GM19452 (cell line): Measurements from ENCODE around the gene HCN3.
A peak's percentile ranks its signal among the peaks of the same experiment; 100 is the strongest.
"Not testable (repeated sequence)": the region's sequence is repeated elsewhere in the genome, so short reads cannot be mapped to it uniquely, and the experiment has no call there.

Experiments used
- ATAC-seq: cut with Tn5 transposase; IDR thresholded peaks from one replicate; pipeline ENCODE4 v1.9.1; 2021; ENCODE audit not compliant: unreplicated experiment

Gene HCN3

DNA sequence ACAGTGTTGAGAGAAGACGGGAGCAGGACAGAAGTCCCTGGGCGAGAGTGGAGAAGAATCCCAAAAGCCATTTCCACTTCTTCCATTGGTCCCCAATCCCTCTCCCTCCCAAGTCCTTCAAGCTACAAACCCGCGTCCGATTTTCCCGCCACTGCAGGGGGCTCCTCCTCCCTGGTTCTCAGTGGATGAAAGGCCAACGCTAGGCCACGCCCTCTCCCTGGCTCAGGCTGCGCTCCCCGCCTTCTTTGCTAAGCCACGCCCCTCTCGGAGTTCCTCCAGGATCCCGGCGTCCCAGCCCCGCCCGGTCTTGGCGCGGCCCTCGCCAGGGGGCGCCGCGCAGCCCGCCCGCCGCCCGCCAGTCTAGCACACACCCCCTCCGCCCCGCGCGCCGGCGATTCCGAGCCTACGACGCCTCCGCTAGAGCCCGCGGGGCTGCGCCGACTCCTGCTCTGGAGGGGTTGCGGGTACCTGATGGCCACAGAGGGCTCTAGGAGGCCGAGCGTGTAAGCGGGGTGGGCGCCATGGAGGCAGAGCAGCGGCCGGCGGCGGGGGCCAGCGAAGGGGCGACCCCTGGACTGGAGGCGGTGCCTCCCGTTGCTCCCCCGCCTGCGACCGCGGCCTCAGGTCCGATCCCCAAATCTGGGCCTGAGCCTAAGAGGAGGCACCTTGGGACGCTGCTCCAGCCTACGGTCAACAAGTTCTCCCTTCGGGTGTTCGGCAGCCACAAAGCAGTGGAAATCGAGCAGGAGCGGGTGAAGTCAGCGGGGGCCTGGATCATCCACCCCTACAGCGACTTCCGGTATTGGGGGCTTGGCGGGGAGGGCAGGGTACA lies at the start of gene HCN3:
HCN3 (plus strand) TSS at position 394 of the 832 bp plus-strand sequence; CDS start at position 522, 128 bp downstream.
- peak; percentile 46 for ATAC-seq

DNA sequence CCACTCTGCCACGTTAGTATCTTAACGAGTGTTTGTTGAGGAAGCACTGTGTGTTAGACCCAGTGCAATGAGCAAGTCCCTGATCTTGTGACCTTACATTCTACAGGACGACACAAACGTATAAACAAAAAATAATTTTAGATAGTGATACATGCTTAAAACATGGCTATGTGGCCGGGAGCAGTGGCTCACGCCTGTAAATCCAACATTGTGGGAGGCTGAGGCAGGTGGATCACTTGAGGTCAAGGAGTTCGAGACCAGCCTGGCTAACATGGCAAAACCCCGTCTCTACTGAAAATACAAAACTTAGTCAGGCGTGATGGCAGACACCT lies 49.2 kb upstream of the HCN3 start:
- no peak for ATAC-seq

- ATAC-seq = not testable (repeated sequence)
Measured at GRCh38 chr1:155231302-155231701, 46.0 kb upstream of the HCN3 start.

- not testable (repeated sequence) for ATAC-seq
Measured at GRCh38 chr1:155232001-155232978, 45.0 kb upstream of the HCN3 start.

GRCh38 chr1:155233502-155233901 lies 43.8 kb upstream of the HCN3 start:
- not testable (repeated sequence) for ATAC-seq

- ATAC-seq = not testable (repeated sequence)
Measured at GRCh38 chr1:155235375-155235774, 41.9 kb upstream of the HCN3 start.

DNA sequence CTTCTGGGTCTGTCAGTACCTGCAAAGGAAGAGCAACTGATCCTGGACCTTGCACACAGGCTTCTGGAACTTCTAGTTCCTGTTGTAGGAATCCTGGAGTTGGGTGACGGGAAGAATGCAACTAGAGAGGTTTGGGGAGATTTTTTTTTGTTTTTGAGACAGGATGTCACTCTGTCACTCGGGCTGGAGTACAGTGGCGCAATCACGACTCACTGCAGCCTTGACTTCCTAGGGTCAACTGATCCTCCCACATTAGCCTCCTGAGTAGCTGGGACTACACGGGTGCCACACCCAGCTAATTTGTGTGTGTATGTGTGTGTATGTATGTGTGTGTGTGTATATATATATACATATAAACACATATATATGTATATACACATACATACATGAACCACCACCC lies 40.8 kb upstream of the HCN3 start:
- ATAC-seq = no peak

GRCh38 chr1:155241069-155241679 lies 36.1 kb upstream of the HCN3 start:
- no peak for ATAC-seq

DNA sequence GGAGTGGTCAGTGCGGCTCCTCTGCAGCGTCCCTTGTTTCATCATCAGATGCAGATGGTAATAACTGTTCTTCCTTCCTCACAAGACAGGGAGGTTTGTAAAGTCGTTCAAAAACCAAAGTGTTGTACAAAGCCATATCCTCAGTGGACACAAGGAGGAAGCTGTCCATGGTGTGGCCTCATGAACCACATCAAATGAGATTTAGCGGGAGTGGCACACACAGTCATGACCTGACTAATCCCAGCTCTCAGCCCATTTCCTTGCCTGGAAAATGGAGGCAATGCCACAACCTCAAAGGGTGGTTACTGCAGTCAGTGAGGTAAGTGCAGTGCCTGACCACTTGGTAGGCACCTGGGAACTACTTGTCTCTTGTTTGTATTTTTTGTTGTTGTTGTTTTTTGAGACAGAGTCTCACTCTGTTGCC lies 35.4 kb upstream of the HCN3 start:
- ATAC-seq = no peak

GRCh38 chr1:155242805-155243358 lies 34.4 kb upstream of the HCN3 start:
- no peak for ATAC-seq

DNA sequence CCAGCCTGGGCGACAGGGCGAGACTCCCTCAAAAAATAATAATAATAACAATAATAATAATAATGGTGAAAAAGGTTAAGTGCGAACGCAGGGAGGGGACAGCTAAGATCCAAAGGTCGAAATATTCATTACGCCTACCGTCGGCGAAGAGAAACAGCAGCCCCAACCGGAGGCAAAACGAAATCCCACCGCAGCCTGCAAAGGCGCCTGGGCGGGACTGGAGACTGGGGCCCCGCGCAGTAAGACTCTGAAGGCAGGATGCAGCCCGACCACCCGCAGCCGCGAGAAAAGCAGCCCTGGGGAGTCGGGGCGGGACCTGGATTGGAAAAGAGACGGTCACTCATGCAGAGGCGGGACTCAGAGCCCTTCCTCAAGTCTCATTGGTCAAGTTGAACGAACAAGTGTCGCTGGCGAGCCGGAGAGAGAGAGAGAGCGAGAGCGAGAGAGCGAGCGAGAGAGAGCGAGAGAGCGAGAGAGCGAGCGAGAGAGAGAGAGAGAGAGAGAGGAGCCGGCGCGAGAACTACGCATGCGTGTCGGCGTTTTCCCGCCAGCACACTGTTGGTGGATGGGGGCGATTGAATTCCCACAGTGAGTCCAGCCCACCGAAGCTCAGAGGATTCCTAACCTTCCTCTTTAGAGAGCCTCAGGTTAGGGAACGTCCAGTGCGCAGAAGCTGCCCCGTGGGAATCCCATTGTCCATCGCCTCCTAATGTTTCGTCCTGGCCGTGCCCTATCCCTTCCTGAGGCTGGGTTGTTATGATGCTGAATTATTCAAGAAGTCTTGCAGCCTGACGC lies 32.7 kb upstream of the HCN3 start:
- ATAC-seq = peak; percentile 83

GRCh38 chr1:155245163-155245524 lies 32.1 kb upstream of the HCN3 start:
- no peak for ATAC-seq

- ATAC-seq = not testable (repeated sequence)
Measured at GRCh38 chr1:155246796-155247195, 30.5 kb upstream of the HCN3 start.

DNA sequence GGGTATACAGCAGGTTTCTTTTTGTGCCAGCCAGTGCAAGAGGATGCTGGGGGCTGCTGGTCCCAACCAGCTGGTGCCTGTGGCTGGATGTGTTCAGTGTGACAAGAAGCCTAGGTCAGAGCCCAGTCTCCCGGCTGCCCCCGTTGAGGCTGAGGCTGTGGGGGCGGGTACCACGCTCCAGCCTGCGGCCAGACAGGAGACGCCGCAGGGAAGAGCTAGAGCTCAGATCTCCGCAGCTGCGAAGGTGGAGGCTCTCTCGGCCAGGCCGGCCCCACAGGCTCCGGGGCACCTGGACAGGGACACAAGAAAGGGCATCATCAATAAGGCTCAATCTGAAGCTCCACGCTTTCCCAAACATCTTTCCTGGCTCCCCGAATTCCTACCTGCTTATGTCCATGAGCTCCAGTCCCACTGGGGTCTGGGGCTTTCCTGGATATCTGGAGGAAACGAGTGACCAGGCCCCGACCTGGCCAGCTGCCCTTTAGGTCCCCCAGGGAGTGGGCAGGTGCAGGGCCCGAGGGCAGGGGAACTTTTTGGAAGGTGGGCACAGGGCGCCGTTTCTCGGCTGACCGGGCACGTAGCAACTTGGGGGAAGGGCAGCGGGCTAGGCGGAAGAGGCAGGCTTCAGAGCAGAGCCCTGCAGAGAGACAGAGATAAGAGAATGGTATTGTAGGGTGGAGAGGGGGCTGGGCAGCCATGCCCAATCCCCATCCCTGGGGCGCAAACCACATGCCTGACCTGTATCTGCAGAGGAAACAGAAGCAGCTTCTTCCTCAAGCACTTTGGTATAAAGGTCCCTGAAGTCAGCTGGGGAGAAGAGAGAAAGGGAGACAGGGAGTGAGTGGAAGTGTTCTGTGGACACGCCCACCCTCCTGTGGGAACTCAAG lies 29.4 kb upstream of the HCN3 start:
- no peak for ATAC-seq

GRCh38 chr1:155250246-155250632 lies 27.0 kb upstream of the HCN3 start:
- ATAC-seq = peak; percentile 13

DNA sequence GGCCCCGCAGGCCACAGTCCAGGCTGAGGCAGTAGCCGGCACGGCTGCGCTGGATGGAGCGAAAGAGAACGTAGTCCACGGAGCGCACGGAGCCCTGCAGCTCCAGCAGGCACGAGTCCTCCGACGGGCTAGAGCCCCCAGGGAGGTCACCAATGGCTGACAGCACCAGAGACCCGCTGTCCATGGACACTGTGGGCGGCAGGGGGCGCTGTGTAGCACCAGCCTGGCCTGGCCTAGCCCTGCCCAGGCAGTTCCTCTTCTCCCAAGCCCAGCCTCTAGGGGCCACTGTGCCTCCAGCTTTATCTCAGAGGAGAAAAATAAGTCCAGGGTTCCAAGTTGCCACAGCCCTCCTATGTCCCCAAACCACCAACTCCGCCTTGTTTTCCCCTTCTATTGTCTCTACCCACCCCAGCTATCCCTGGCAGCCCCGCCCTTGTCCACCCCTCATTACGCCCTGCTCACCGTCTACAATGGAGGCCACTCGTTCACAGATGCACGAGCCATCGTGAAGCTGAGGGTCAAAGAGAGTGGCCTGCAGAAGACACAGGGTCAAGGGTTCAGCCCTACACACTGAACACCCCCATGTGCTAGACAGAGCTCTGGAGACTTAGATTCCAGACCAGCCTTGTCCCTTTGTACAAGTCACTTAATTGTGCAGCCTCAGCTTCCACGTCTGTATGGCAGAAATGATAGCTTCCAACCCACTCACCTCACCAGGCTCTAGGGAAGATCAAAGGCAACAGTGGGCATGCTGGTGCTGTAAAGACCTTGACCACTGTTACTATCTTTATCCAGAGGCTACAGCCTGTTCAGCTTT lies 26.4 kb upstream of the HCN3 start:
- peak; percentile 80 for ATAC-seq

DNA sequence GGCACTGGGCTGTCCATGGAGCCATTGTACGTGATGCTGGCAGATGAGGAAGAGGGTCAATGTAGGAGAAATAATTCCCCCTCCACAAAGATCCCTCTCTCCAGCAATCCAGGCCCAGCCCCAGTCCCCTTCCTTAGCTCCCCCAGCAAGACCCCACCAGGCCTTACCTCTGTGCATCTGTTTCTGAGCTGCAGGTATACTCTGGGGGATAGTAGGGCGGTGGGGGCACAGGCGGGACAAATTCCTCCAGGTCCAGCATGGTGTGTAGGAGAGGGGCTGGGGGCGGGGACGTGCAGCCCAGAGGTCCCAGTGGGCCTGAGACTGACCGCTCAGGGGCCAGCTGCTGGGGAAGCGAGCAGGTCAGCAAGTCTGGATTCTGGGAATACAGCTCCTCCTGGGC lies 25.7 kb upstream of the HCN3 start:
- no peak for ATAC-seq

GRCh38 chr1:155253208-155253607 lies 24.1 kb upstream of the HCN3 start:
- no peak for ATAC-seq
